Posterior vena cava (tissue), 2 donors: ENCODE results near the gene TRIL. TPM values are rescaled to one million over a fixed set of nuclear protein-coding genes. Genes with fewer than 3 reads are reported as not detected.

ENCODE experiments used
- DNase-seq: peaks from one replicate; pipeline ENCODE4 v3.0.0-alpha.2; 2020; ENCODE audit warnings: low spot score
- intact Hi-C, 2 donors: fragments of 100-400 bp; cut with DNase I; formaldehyde crosslinking; loops; one replicate each; pipeline versions ENCODE4 v1.14.1 to v1.14.2; 2022 to 2023
- total RNA-seq, 2 donors: library from RNA; stranded (reverse); fragmentation: NEBNext Ultra II Directional; extraction: Animal tissue kit (Norgen Biotek cat#: 25700); gene quantifications; one replicate each; pipeline ENCODE4 v1.2.1, GENCODE V29; 2021
- donor health status: DM: yes; HTN: yes; CAD: no.
- donor health status: DM: yes; HTN: yes; CAD: no.

TRIL gene
- total RNA-seq, 2 donors from 2014 or later, result 4.6 to 10.6 TPM

- intact Hi-C loops, result loop anchor here (5.0 to 10.0 kb wide), 2 partner anchors 34 to 149 kb away; no protein-coding TSS in a partner anchor
- peak; percentile 92 for DNase-seq
Measured at GRCh38 chr7:28955718-28956607, 2.2 kb downstream of the TRIL start.

GRCh38 chr7:28955356-28955717 is 2.8 kb downstream of the TRIL start:
- intact Hi-C loops, result loop anchor here (5.0 to 10.0 kb wide), 2 partner anchors 33 to 149 kb away; no protein-coding TSS in a partner anchor

GRCh38 chr7:28954946-28955345 is 3.2 kb downstream of the TRIL start:
- intact Hi-C loops, result loop anchor here (5.0 to 10.0 kb wide), 2 partner anchors 33 to 150 kb away; no protein-coding TSS in a partner anchor
- DNase-seq, result no peak

More at GRCh38 chr7:28955356-28955717, 2.8 kb downstream of the TRIL start:
- DNase-seq, result no peak

- intact Hi-C loops, result loop anchor here in 1 of 2 donors (10.0 kb wide), 1 partner anchor 150 kb away; no protein-coding TSS in a partner anchor
- no peak for DNase-seq
Measured at GRCh38 chr7:28954471-28954870, 3.7 kb downstream of the TRIL start.

- intact Hi-C loops, result loop anchor here in 1 of 2 donors (10.0 kb wide), 1 partner anchor 151 kb away; no protein-coding TSS in a partner anchor
- DNase-seq, result no peak
Measured at GRCh38 chr7:28953633-28954032, 4.5 kb downstream of the TRIL start.

- intact Hi-C loops, result no loop called here
- DNase-seq, result no peak
Measured at GRCh38 chr7:28942168-28942567, 16.0 kb downstream of the TRIL start.

GRCh38 chr7:28941633-28942032 is 16.5 kb downstream of the TRIL start:
- intact Hi-C loops, result no loop called here
- DNase-seq, result no peak

- intact Hi-C loops, result no loop called here
- no peak for DNase-seq
Measured at GRCh38 chr7:28940741-28941384, 17.3 kb downstream of the TRIL start.

GRCh38 chr7:28939844-28940544 is 18.1 kb downstream of the TRIL start:
- intact Hi-C loops, result loop anchor here in 1 of 2 donors (10.0 kb wide), 1 partner anchor 465 kb away; no protein-coding TSS in a partner anchor
- DNase-seq, result no peak

GRCh38 chr7:28939367-28939766 is 18.8 kb downstream of the TRIL start:
- intact Hi-C loops, result loop anchor here in 1 of 2 donors (10.0 kb wide), 1 partner anchor 465 kb away; no protein-coding TSS in a partner anchor
- DNase-seq, result no peak

GRCh38 chr7:28937619-28938018 is 20.5 kb downstream of the TRIL start:
- DNase-seq, result no peak
- intact Hi-C loops, result loop anchor here in 1 of 2 donors (10.0 kb wide), 1 partner anchor 467 kb away; no protein-coding TSS in a partner anchor

GRCh38 chr7:28937103-28937502 is 21.0 kb downstream of the TRIL start:
- intact Hi-C loops, result loop anchor here in 1 of 2 donors (10.0 kb wide), 1 partner anchor 468 kb away; no protein-coding TSS in a partner anchor
- no peak for DNase-seq

GRCh38 chr7:28933846-28934320 is 24.2 kb downstream of the TRIL start:
- no peak for DNase-seq
- intact Hi-C loops, result loop anchor here in 1 of 2 donors (10.0 kb wide), 1 partner anchor 471 kb away; no protein-coding TSS in a partner anchor

GRCh38 chr7:28931565-28931964 is 26.6 kb downstream of the TRIL start:
- DNase-seq, result no peak
- intact Hi-C loops, result loop anchor here in 1 of 2 donors (10.0 kb wide), 1 partner anchor 473 kb away; no protein-coding TSS in a partner anchor

- intact Hi-C loops, result loop anchor here (2.0 to 10.0 kb wide), 3 partner anchors 88 to 478 kb away; no protein-coding TSS in a partner anchor
- DNase-seq, result peak; percentile 93
Measured at GRCh38 chr7:28926871-28927597, 31.1 kb downstream of the TRIL start.

- peak; percentile 87 for DNase-seq
- intact Hi-C loops, result loop anchor here (2.0 to 10.0 kb wide), 4 partner anchors 35 to 482 kb away; partner anchors contain the start of gene TRIL (in 1 of the 2)
Measured at GRCh38 chr7:28922624-28923331, 35.4 kb downstream of the TRIL start.

GRCh38 chr7:28921822-28922221 is 36.3 kb downstream of the TRIL start:
- DNase-seq, result no peak
- intact Hi-C loops, result loop anchor here (2.0 to 10.0 kb wide), 4 partner anchors 35 to 483 kb away; partner anchors contain the start of gene TRIL (in 1 of the 2)
